Measurements from ENCODE around the gene USP33. TPM values are rescaled to one million over a fixed set of nuclear protein-coding genes. Genes with fewer than 3 reads are reported as not detected.

The USP33 gene
- total and polyA plus RNA-seq, 10 of the 15 experiments (the other 5 are each of a cell fraction or from before 2014, with no cell fraction given): 13.1 to 49.9 (median 32.2) TPM

GRCh38 chr1:77683160-77684148 lies 76.2 kb downstream of the USP33 start (continued):
- TF ChIP-seq POLR2AphosphoS2 (IDR thresholded peaks at IDR 0.05; ENCODE audit: low read depth, low read length): peak; percentile 78
- TF ChIP-seq NR2F1 (conservative IDR thresholded peaks at IDR 0.05): peak; percentile 69
- TF ChIP-seq SREBF2 (IDR thresholded peaks at IDR 0.05; ENCODE audit: low read length): no peak
- TF ChIP-seq PML (IDR thresholded peaks at IDR 0.05; ENCODE audit: low read length): peak; percentile 63; the same call in 1 of the 2 replicates
- no peak for TF ChIP-seq KAT2A (conservative IDR thresholded peaks at IDR 0.05; ENCODE audit: control insufficient read depth, low read depth, low read length)
- no peak for TF ChIP-seq PBX3 (IDR thresholded peaks at IDR 0.05; ENCODE audit: insufficient replicate concordance, low read depth, low read length)
- TF ChIP-seq PKNOX1 (IDR thresholded peaks at IDR 0.05): peak; percentile 36; the same call in 1 of the 2 replicates
- TF ChIP-seq IKZF2 (IDR thresholded peaks at IDR 0.05): peak; percentile 70 to 74
- TF ChIP-seq MEF2B (IDR thresholded peaks at IDR 0.05; ENCODE audit: partially characterized antibody, poor library complexity, severe bottlenecking): no peak
- TF ChIP-seq BCLAF1 (IDR thresholded peaks at IDR 0.05): no peak
- TF ChIP-seq YBX1 (IDR thresholded peaks at IDR 0.05): no peak
- TF ChIP-seq MTA3 (IDR thresholded peaks at IDR 0.05; ENCODE audit: borderline replicate concordance, low read length): no peak; the same call in 1 of the 2 replicates
- TF ChIP-seq LARP7 (IDR thresholded peaks at IDR 0.05): peak; percentile 96
- TF ChIP-seq CTCF (IDR thresholded peaks at IDR 0.05 in 2 of 3, conservative IDR thresholded peaks at IDR 0.05 in 1 of 3; ENCODE audit: control insufficient read depth in 2 of 3, extremely low read depth in 1 of 3, insufficient read depth in 1 of 3, low read depth in 3 of 3, low read length in 3 of 3): peak; percentile 77 to 84 (median 80); a peak in 5 of 6 replicates
- TF ChIP-seq FOXK2 (IDR thresholded peaks at IDR 0.05): peak; percentile 37; the same call in 1 of the 2 replicates
- no peak for TF ChIP-seq SKIL (IDR thresholded peaks at IDR 0.05; ENCODE audit: low read depth, poor library complexity, severe bottlenecking)
- peak; percentile 74; the same call in 1 of the 2 replicates for TF ChIP-seq YY1 (IDR thresholded peaks at IDR 0.05; ENCODE audit: low read depth, low read length)

All from GM12878 (cell line).